ENCODE measurements around the gene ADSL. TPM values are rescaled to one million over a fixed set of nuclear protein-coding genes. Genes with fewer than 3 reads are reported as not detected.

ADSL gene
- polyA plus RNA-seq, 1 of the 3 experiments (the other 2 are of a cell fraction), result 79.7 TPM

- DNase-seq, result no peak
These were observed 61.8 kb downstream of the ADSL start for GRCh38 chr22:40407831-40408717.

More at GRCh38 chr22:40407831-40408717, 61.8 kb downstream of the ADSL start:
- no peaks in the 10 kb centered on the region for H3K4me1 ChIP-seq (ENCODE audit: control insufficient read depth in 1 of 2, insufficient read depth in 2 of 2, low read depth in 1 of 2, low read length in 1 of 2)
- H3K4me3 ChIP-seq (ENCODE audit: low read depth in 2 of 2, low read length in 1 of 2), result no peak overlapping the region
- ChIA-PET CTCF (no interaction called here), POLR2A (no interaction called here)
- peaks cover 0 to 28% of the 10 kb centered on the region in 2 experiments for H3K36me3 ChIP-seq (replicated peaks in 1 of 2; ENCODE audit: control insufficient read depth in 1 of 2, insufficient read depth in 2 of 2, low read length in 1 of 2)
- H3K4me2 ChIP-seq, result no peak overlapping the region
- H3K79me2 ChIP-seq (ENCODE audit: insufficient read depth), result no peaks in the 10 kb centered on the region
- TF ChIP-seq ZBTB33 (IDR thresholded peaks at IDR 0.05; ENCODE audit: borderline replicate concordance, low read depth) (no peak), SIN3A (IDR thresholded peaks at IDR 0.05; ENCODE audit: borderline replicate concordance, low read depth, low read length) (no peak), FOXM1 (IDR thresholded peaks at IDR 0.05; ENCODE audit: low read depth) (no peak), NFIC (IDR thresholded peaks at IDR 0.05; ENCODE audit: borderline replicate concordance) (no peak), TAF1 (IDR thresholded peaks at IDR 0.05; ENCODE audit: borderline replicate concordance, low read depth, low read length) (no peak), JUND (IDR thresholded peaks at IDR 0.05) (no peak), ELF1 (IDR thresholded peaks at IDR 0.05) (no peak), SMC3 (IDR thresholded peaks at IDR 0.05; ENCODE audit: low read depth, low read length) (no peak), RFX5 (IDR thresholded peaks at IDR 0.05; ENCODE audit: low read length) (no peak), USF1 (IDR thresholded peaks at IDR 0.05; ENCODE audit: borderline replicate concordance, low read depth) (no peak), TEAD4 (IDR thresholded peaks at IDR 0.05; ENCODE audit: borderline replicate concordance, insufficient read depth) (no peak), IRF3 (IDR thresholded peaks at IDR 0.05; ENCODE audit: low read depth, low read length) (no peak), FOSL2 (IDR thresholded peaks at IDR 0.05; ENCODE audit: borderline replicate concordance, low read depth) (no peak), RXRA (IDR thresholded peaks at IDR 0.05; ENCODE audit: borderline replicate concordance, low read depth) (no peak), FOXJ3 (CRISPR knock-in tag; IDR thresholded peaks at IDR 0.05) (no peak), GABPA (IDR thresholded peaks at IDR 0.05; ENCODE audit: low read depth) (no peak), PBX3 (IDR thresholded peaks at IDR 0.05) (no peak), POLR2AphosphoS5 (IDR thresholded peaks at IDR 0.05; ENCODE audit: low read depth, low read length) (no peak), CTCF (IDR thresholded peaks at IDR 0.05) (no peak), EZH2phosphoT487 (IDR thresholded peaks at IDR 0.05; ENCODE audit: borderline replicate concordance, low read depth) (no peak)
- no peak overlapping the region for H3K27ac ChIP-seq (ENCODE audit: low read depth in 2 of 2, low read length in 1 of 2)
- no peak overlapping the region for H3K9ac ChIP-seq
- no peaks in the 10 kb centered on the region for H3K9me3 ChIP-seq
- no peak overlapping the region for H2AFZ ChIP-seq (ENCODE audit: low read depth)
- WGBS (ENCODE audit: low lambda C conversion rate), result 96% methylated on average over 9 of the region's 32 CpGs
- H3K9me2 ChIP-seq, result no peaks in the 10 kb centered on the region
- H3K27me3 ChIP-seq (ENCODE audit: insufficient read depth), result no peaks in the 10 kb centered on the region
- H3F3A ChIP-seq (replicated peaks; ENCODE audit: insufficient read depth), result no peaks in the 10 kb centered on the region
- no peaks in the 10 kb centered on the region for H4K20me1 ChIP-seq (ENCODE audit: insufficient read depth)

All from SK-N-SH (cell line).